H1 (cell line): Measurements from ENCODE around the gene SCAPER.

Experiments used
- GTF2F1 ChIP-seq: IDR thresholded peaks from 2 replicates; pipeline ENCODE4 v1.6.1; 2012; ENCODE audit warnings: low read depth, low read length, improper control_type of control experiment, borderline replicate concordance
- HDAC6 ChIP-seq: IDR thresholded peaks from one replicate; pipeline ENCODE4 v1.7.1; 2012; ENCODE audit warnings: low read depth, mild to moderate bottlenecking, inconsistent platforms, low read length, moderate library complexity
- POLR2AphosphoS5 ChIP-seq: IDR thresholded peaks from 2 replicates; pipeline ENCODE4 v1.6.1; 2011; ENCODE audit warnings: low read depth, low read length
- RFX5 ChIP-seq: IDR thresholded peaks from 2 replicates; pipeline ENCODE4 v1.6.1; 2011; ENCODE audit warnings: low read depth, low read length, improper control_type of control experiment, borderline replicate concordance
- YY1 ChIP-seq: IDR thresholded peaks from 2 replicates; pipeline ENCODE4 v1.6.1; 2011; ENCODE audit warnings: low read depth, mild to moderate bottlenecking, low read length
- TF ChIP-seq, protein P1 (sequence below), 3 experiments: IDR thresholded peaks; 1 replicate in 2 of 3; 2 replicates in 1 of 3; pipeline versions ENCODE4 v1.5.1 to v1.6.1; 2011; ENCODE audit warnings: low read length in 3 of 3, mild to moderate bottlenecking in 3 of 3, inconsistent platforms in 2 of 3, low read depth in 1 of 3, moderate library complexity in 1 of 3; ENCODE audit not compliant: insufficient read depth in 1 of 3; ENCODE audit errors: control extremely low read depth in 1 of 3

DNA sequence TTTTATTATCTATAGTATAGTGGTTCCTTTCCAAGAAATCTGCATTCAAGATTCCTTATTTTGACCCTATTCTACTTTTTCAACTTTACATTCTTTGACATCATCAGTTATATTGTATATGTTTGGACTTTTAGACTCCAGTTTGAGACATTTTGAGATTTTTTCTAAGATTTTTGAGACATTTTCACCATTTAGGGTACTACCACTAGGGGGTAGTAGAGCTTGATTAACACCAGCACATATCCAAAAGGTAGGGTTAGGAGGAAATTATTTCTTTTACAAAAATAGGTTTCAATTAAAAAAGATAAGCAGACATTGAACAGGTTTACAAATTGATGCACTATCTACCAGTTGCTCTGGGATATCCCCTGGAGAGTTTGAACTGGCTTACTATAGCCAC, 262.5 kb downstream of the SCAPER start:
- TF ChIP-seq, protein P1, sequence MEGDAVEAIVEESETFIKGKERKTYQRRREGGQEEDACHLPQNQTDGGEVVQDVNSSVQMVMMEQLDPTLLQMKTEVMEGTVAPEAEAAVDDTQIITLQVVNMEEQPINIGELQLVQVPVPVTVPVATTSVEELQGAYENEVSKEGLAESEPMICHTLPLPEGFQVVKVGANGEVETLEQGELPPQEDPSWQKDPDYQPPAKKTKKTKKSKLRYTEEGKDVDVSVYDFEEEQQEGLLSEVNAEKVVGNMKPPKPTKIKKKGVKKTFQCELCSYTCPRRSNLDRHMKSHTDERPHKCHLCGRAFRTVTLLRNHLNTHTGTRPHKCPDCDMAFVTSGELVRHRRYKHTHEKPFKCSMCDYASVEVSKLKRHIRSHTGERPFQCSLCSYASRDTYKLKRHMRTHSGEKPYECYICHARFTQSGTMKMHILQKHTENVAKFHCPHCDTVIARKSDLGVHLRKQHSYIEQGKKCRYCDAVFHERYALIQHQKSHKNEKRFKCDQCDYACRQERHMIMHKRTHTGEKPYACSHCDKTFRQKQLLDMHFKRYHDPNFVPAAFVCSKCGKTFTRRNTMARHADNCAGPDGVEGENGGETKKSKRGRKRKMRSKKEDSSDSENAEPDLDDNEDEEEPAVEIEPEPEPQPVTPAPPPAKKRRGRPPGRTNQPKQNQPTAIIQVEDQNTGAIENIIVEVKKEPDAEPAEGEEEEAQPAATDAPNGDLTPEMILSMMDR (IDR thresholded peaks at IDR 0.05; ENCODE audit: control extremely low read depth in 1 of 3, insufficient read depth in 1 of 3, low read depth in 1 of 3, low read length in 3 of 3): no peak; a peak in 1 of 4 replicates
- TF ChIP-seq RFX5: no peak
- no peak for TF ChIP-seq POLR2AphosphoS5
- TF ChIP-seq GTF2F1: no peak
- no peak for TF ChIP-seq YY1
- no peak for TF ChIP-seq HDAC6
